Measurements from ENCODE around the gene CSNK1A1L. TPM values are rescaled to one million over a fixed set of nuclear protein-coding genes. Genes with fewer than 3 reads are reported as not detected.

The CSNK1A1L gene
- not detected in 2 replicates for total RNA-seq (2012; rRNA removed)
- polyA plus RNA-seq (2012; rRNA removed), result not detected in 2 replicates
- not detected in 2 replicates for polyA plus RNA-seq (2012; cell fraction: cytosol; rRNA removed)
- polyA plus RNA-seq (2012; cell fraction: nucleus; rRNA removed; ENCODE audit: low replicate concordance), result not detected in 2 replicates
- Bru-seq, nascent RNA, result not detected
- not detected for BruChase-seq, experiment 1, labeled RNA remaining after a 6-hour chase
- BruChase-seq, experiment 2, labeled RNA remaining after a 2-hour chase, result not detected
- long read RNA-seq, result 0 reads

GRCh38 chr13:37105251-37105714, at the start of gene CSNK1A1L:
Gene CSNK1A1L, minus strand, starts transcription at chr13:37105664. Its CDS starts 408 bp downstream, at chr13:37105256.
- Histone ChIP-seq H3K4ac (ENCODE audit: low read depth, low read length) (no peak within 1 kb of the TSS), H3K23ac (ENCODE audit: low read depth, low read length) (no peak within 1 kb of the TSS), H4K91ac (ENCODE audit: insufficient read depth, low read depth, low read length) (no peak within 1 kb of the TSS), H3K79me1 (ENCODE audit: low read depth in 1 of 2, low read length in 2 of 2) (no peaks in the 10 kb centered on the region), H2BK120ac (ENCODE audit: low read depth, low read length) (no peak within 1 kb of the TSS), H4K5ac (ENCODE audit: low read depth, low read length) (no peak within 1 kb of the TSS), H3K9ac (ENCODE audit: low read depth, low read length) (no peak within 1 kb of the TSS), H2AK9ac (replicated peaks; ENCODE audit: low read depth, low read length, poor library complexity) (no peak within 1 kb of the TSS), H3K56ac (ENCODE audit: extremely low read depth, insufficient read depth, low read length) (no peak within 1 kb of the TSS), H3K18ac (ENCODE audit: low read depth, low read length) (no peak within 1 kb of the TSS), H3K9me3 (ENCODE audit: control insufficient read depth, insufficient read depth, low read length) (peaks cover 2% of the 10 kb centered on the region; the same call in 1 of the 2 replicates), H2BK20ac (ENCODE audit: low read depth, low read length) (no peak within 1 kb of the TSS), H3K4me1 (ENCODE audit: control insufficient read depth, insufficient read depth, low read length) (no peaks in the 10 kb centered on the region), H3K4me3 (ENCODE audit: insufficient read depth, low read depth, low read length) (no peak within 1 kb of the TSS), H4K20me1 (ENCODE audit: insufficient read depth, low read length) (no peaks in the 10 kb centered on the region), H3K27me3 (ENCODE audit: control insufficient read depth, insufficient read depth, low read length) (no peaks in the 10 kb centered on the region), H2BK15ac (ENCODE audit: low read depth, low read length) (no peak within 1 kb of the TSS), H3K27ac (ENCODE audit: insufficient read depth, low read length) (no peak within 1 kb of the TSS), H2AK5ac (ENCODE audit: low read depth, low read length) (no peak within 1 kb of the TSS), H3K14ac (replicated peaks; ENCODE audit: low read depth, low read length) (no peak within 1 kb of the TSS), H3K4me2 (ENCODE audit: low read depth, low read length) (no peak within 1 kb of the TSS), H2BK5ac (ENCODE audit: low read depth, low read length, poor library complexity, severe bottlenecking) (no peak within 1 kb of the TSS), H3K36me3 (ENCODE audit: control insufficient read depth, insufficient read depth, low read length) (no peaks in the 10 kb centered on the region), H2AFZ (replicated peaks; ENCODE audit: low read length, poor library complexity) (no peak within 1 kb of the TSS), H4K8ac (ENCODE audit: low read depth in 2 of 2, low read length in 2 of 2) (no peak within 1 kb of the TSS), H3K9me1 (ENCODE audit: insufficient read depth, low read length) (no peaks in the 10 kb centered on the region)
- DNase-seq (no peak), ATAC-seq (ENCODE audit: low read depth) (no peak)
- ChIA-PET CTCF (no interaction called here), POLR2A (ENCODE audit: unreplicated experiment) (no interaction called here)
- intact Hi-C loops (cut with micrococcal nuclease), result loop anchor here (5.0 kb wide), 2 partner anchors 307 to 372 kb away; no protein-coding TSS in a partner anchor
- in situ Hi-C loops (cut with MboI; ENCODE audit: low sequenced_read_pairs), result no loop called here
- dilution Hi-C loops (cut with HindIII; ENCODE audit: low sequenced_read_pairs, unreplicated experiment), result no loop called here
- BruUV-seq (replicated peaks), result no TSS peak
- 100% methylated on average over 3 of the region's 26 CpGs; no CpG with 5 or more reads in 1 of the 2 experiments for WGBS, 2 experiments (ENCODE audit: extremely low coverage in 2 of 2, insufficient read length in 1 of 2)
- TF ChIP-seq FOS (IDR thresholded peaks at IDR 0.05; ENCODE audit: low read depth, low read length) (no peak), USF2 (IDR thresholded peaks at IDR 0.05; ENCODE audit: low read depth, low read length) (no peak), NFE2L2 (IDR thresholded peaks at IDR 0.05; ENCODE audit: low read depth, low read length) (no peak), CHD1 (IDR thresholded peaks at IDR 0.05; ENCODE audit: low read depth, low read length) (no peak), POLR2A (IDR thresholded peaks at IDR 0.05; ENCODE audit: low read depth, low read length) (no peak), BHLHE40 (IDR thresholded peaks at IDR 0.05; ENCODE audit: low read depth, low read length) (no peak), MAZ (IDR thresholded peaks at IDR 0.05; ENCODE audit: borderline replicate concordance, low read depth, low read length) (no peak)

Measured in IMR-90 (cell line).